IMR-90 (cell line): ENCODE measurements around the gene AIRE. TPM values are rescaled to one million over a fixed set of nuclear protein-coding genes. Genes with fewer than 3 reads are reported as not detected.
"Not testable (repeated sequence)": the region's sequence is repeated elsewhere in the genome, so short reads cannot be mapped to it uniquely, and the experiment has no call there.

ENCODE experiments used
- ATAC-seq: fragments of 200-7000 bp; cut with Tn5 transposase; 2 replicates; pipeline ENCODE4 v1.9.1; 2020; ENCODE audit warnings: low read depth, mild to moderate bottlenecking, moderate library complexity
- BruUV-seq: library from RNA; stranded (reverse); fragments of 400-500 nt; replicated peaks from 2 replicates; lab custom pipeline; 2021; lab: Mats Ljungman, UMichigan
- CTCF ChIA-PET: fragments of 300-600 bp; formaldehyde crosslinking; extraction: SDS; loops from one replicate; lab custom pipeline; 2021; ENCODE audit warnings: antibody characterized with exemption; lab: Yijun Ruan, JAX
- POLR2A ChIA-PET: fragments of 300-600 bp; sonication (Branson Sonifier 250); formaldehyde crosslinking; loops from one replicate; lab custom pipeline; 2022; ENCODE audit warnings: antibody characterized with exemption; ENCODE audit not compliant: unreplicated experiment; lab: Charles Lee
- DNase-seq: peaks from one replicate; pipeline ENCODE4 v3.0.0; 2013
- H2AFZ ChIP-seq: replicated peaks from 2 replicates; pipeline ENCODE3; 2013; ENCODE audit warnings: low read length, mild to moderate bottlenecking; ENCODE audit not compliant: poor library complexity
- H2AK5ac ChIP-seq: 2 replicates; pipeline ENCODE4 v1.6.1; 2013; ENCODE audit warnings: low read depth, low read length, inconsistent platforms
- H2AK9ac ChIP-seq: replicated peaks from 2 replicates; pipeline ENCODE3; 2013; ENCODE audit warnings: mild to moderate bottlenecking, low read depth, low read length, moderate library complexity; ENCODE audit not compliant: poor library complexity
- H2BK120ac ChIP-seq: 2 replicates; pipeline ENCODE4 v1.6.1; 2013; ENCODE audit warnings: low read depth, low read length, inconsistent platforms
- H2BK15ac ChIP-seq: 3 replicates; pipeline ENCODE4 v1.6.1; 2013; ENCODE audit warnings: low read depth, low read length, inconsistent platforms
- H2BK20ac ChIP-seq: 2 replicates; pipeline ENCODE4 v1.6.1; 2013; ENCODE audit warnings: low read depth, mild to moderate bottlenecking, inconsistent platforms, low read length, moderate library complexity
- H2BK5ac ChIP-seq: 2 replicates; pipeline ENCODE4 v1.6.1; 2013; ENCODE audit warnings: mild to moderate bottlenecking, low read depth, low read length, inconsistent platforms; ENCODE audit not compliant: poor library complexity, severe bottlenecking
- H3K14ac ChIP-seq: replicated peaks from 2 replicates; pipeline ENCODE4 v1.6.1; 2013; ENCODE audit warnings: low read depth, low read length, inconsistent platforms
- H3K18ac ChIP-seq: 2 replicates; pipeline ENCODE4 v1.6.1; 2013; ENCODE audit warnings: low read depth, low read length, control low read depth
- H3K23ac ChIP-seq: 2 replicates; pipeline ENCODE4 v1.6.1; 2013; ENCODE audit warnings: low read depth, low read length, inconsistent platforms
- H3K27ac ChIP-seq: 2 replicates; pipeline ENCODE4 v1.5.1; 2013; ENCODE audit warnings: mild to moderate bottlenecking, control low read depth, low read length; ENCODE audit not compliant: insufficient read depth
- H3K27me3 ChIP-seq: 2 replicates; pipeline ENCODE4 v1.6.1; 2013; ENCODE audit warnings: low read length; ENCODE audit not compliant: control insufficient read depth, insufficient read depth
- H3K36me3 ChIP-seq: 2 replicates; pipeline ENCODE4 v1.6.1; 2013; ENCODE audit warnings: low read length, mixed read lengths; ENCODE audit not compliant: control insufficient read depth, insufficient read depth
- H3K4ac ChIP-seq: 2 replicates; pipeline ENCODE4 v1.6.1; 2013; ENCODE audit warnings: low read depth, low read length, inconsistent platforms
- H3K4me1 ChIP-seq: 2 replicates; pipeline ENCODE4 v1.6.1; 2013; ENCODE audit warnings: low read length, mixed read lengths; ENCODE audit not compliant: control insufficient read depth, insufficient read depth
- H3K4me2 ChIP-seq: 2 replicates; pipeline ENCODE4 v1.6.1; 2013; ENCODE audit warnings: low read depth, mild to moderate bottlenecking, control low read depth, low read length, moderate library complexity
- H3K4me3 ChIP-seq: 2 replicates; pipeline ENCODE4 v1.5.1; 2013; ENCODE audit warnings: low read depth, mild to moderate bottlenecking, control low read depth, low read length, moderate library complexity; ENCODE audit not compliant: insufficient read depth
- H3K56ac ChIP-seq: 2 replicates; pipeline ENCODE4 v1.6.1; 2013; ENCODE audit warnings: low read length, inconsistent platforms; ENCODE audit not compliant: insufficient read depth; ENCODE audit errors: extremely low read depth
- H3K79me1 ChIP-seq, 2 experiments: 2 replicates each; pipeline ENCODE4 v1.6.1; 2013; ENCODE audit warnings: low read length in 2 of 2, inconsistent platforms in 1 of 2, low read depth in 1 of 2
- H3K9ac ChIP-seq: 2 replicates; pipeline ENCODE4 v1.6.1; 2013; ENCODE audit warnings: low read depth, low read length, control low read depth
- H3K9me1 ChIP-seq: 2 replicates; pipeline ENCODE4 v1.6.1; 2013; ENCODE audit warnings: low read length, inconsistent platforms; ENCODE audit not compliant: insufficient read depth
- H3K9me3 ChIP-seq: 2 replicates; pipeline ENCODE4 v1.6.1; 2013; ENCODE audit warnings: low read length; ENCODE audit not compliant: control insufficient read depth, insufficient read depth
- H4K20me1 ChIP-seq: 2 replicates; pipeline ENCODE4 v1.6.1; 2013; ENCODE audit warnings: low read length, inconsistent platforms; ENCODE audit not compliant: insufficient read depth
- H4K5ac ChIP-seq: 2 replicates; pipeline ENCODE4 v1.6.1; 2013; ENCODE audit warnings: mild to moderate bottlenecking, low read depth, low read length, control low read depth
- H4K8ac ChIP-seq, 2 experiments: 2 replicates each; pipeline ENCODE4 v1.6.1; 2013; ENCODE audit warnings: low read depth in 2 of 2, low read length in 2 of 2, control low read depth in 1 of 2, inconsistent platforms in 1 of 2
- H4K91ac ChIP-seq: 2 replicates; pipeline ENCODE4 v1.6.1; 2013; ENCODE audit warnings: low read depth, low read length, inconsistent platforms; ENCODE audit not compliant: insufficient read depth
- WGBS, 2 experiments: methylation state at CpG; one replicate each; pipeline versions ENCODE4 v1.1.5 to v1.1.7; 2013; ENCODE audit warnings: missing lambda C conversion rate in 2 of 2; ENCODE audit not compliant: insufficient read length in 1 of 2; ENCODE audit errors: extremely low coverage in 2 of 2; 5-methylcytosine and 5-hydroxymethylcytosine counted together
- dilution Hi-C: fragments of 300-500 bp; cut with HindIII; formaldehyde crosslinking; loops from one replicate; pipeline ENCODE4 v1.14.3; 2018; ENCODE audit warnings: low sequenced_read_pairs; ENCODE audit not compliant: unreplicated experiment
- in situ Hi-C: fragments of 300-500 bp; cut with MboI; formaldehyde crosslinking; loops from 3 replicates; pipeline ENCODE4 v1.14.3; 2019; ENCODE audit warnings: low sequenced_read_pairs, inconsistent platforms, mixed read lengths
- intact Hi-C: fragments of 100-400 bp; cut with micrococcal nuclease; formaldehyde crosslinking; loops from 2 replicates; pipeline ENCODE4 v1.10.0; 2022
- polyA plus RNA-seq, 3 experiments: library from polyadenylated mRNA; depleted of rRNA; stranded (reverse); fragments of >200 nt; gene quantifications; 2 replicates each; pipeline ENCODE4 v1.2.3, GENCODE V29; 2012; ENCODE audit warnings: low replicate concordance in 1 of 3
- total RNA-seq: library from RNA; depleted of rRNA; stranded (reverse); fragments of >200 nt; gene quantifications from 2 replicates; pipeline ENCODE4 v1.2.3, GENCODE V29; 2012

Gene AIRE
- total and polyA plus RNA-seq, 2 of the 4 experiments (the other 2 are of a cell fraction): 0.05 TPM; not detected in 1

DNA sequence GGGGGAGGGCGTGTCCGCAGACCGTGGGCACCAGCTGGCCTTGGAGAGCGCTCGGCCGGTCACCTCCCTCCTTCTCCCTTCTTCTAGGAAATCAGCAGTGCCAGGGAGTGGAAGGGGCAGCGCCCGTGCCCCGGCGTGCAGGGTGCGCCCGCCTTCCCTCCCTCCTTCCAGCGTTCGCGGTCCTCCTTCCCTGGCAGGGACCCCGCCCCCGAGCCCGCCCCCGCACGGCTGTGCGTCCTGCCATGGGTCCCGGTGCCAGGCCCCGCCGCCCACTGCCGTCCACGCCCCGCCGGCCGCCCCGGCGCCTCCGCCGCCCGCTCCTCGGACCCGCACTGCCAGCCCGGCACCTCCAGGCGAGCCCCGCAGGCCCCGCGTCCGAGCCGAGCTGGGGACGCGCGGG, 45.3 kb upstream of the AIRE start:
- H3K9me1 ChIP-seq, dilution Hi-C loops, H3K36me3 ChIP-seq, H3K4me2 ChIP-seq, H2AFZ ChIP-seq, H2BK15ac ChIP-seq, H3K9ac ChIP-seq, H3K56ac ChIP-seq, H3K27me3 ChIP-seq, H3K23ac ChIP-seq, H3K14ac ChIP-seq, H3K4ac ChIP-seq, H4K91ac ChIP-seq, H3K9me3 ChIP-seq, H3K79me1 ChIP-seq, H2BK120ac ChIP-seq, CTCF ChIA-PET, H2BK20ac ChIP-seq, intact Hi-C loops, H4K8ac ChIP-seq, H4K5ac ChIP-seq, H3K4me1 ChIP-seq, H2AK5ac ChIP-seq, BruUV-seq, H2AK9ac ChIP-seq, H4K20me1 ChIP-seq, POLR2A ChIA-PET, H2BK5ac ChIP-seq, H3K27ac ChIP-seq, H3K18ac ChIP-seq, DNase-seq, H3K4me3 ChIP-seq, in situ Hi-C loops: not testable (repeated sequence)
- ATAC-seq: peak; percentile 54
- no CpG with 5 or more reads among the region's 46 CpGs for WGBS, 2 experiments

DNA sequence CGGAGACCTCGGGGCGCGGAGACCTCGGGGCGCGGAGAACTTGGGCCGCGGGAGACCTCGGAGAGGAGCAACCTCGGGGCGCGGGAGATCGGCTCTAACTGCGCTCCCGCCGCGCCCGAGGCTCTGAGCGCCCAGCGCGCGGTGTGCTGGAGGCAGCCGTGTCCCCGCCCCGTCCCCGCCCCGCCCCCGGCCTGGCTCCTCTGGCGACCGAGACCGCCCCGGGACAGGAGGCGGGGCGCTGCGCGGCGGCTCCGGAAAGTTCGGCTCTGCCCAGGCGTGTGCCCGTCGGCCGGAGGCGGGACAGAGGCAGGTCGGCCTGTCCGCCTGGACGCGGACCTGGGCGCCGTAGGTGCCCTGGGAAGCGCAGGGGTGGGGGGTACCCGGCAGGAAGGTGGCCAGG, 44.8 kb upstream of the AIRE start, which contains the start of gene ICOSLG:
Gene ICOSLG, minus strand, starts transcription at position 102 of the 400 bp plus-strand sequence. CDS start 126 bp downstream, outside the sequence.
- H3K4me3 ChIP-seq, H3K9ac ChIP-seq, H3K9me1 ChIP-seq, H3K56ac ChIP-seq, CTCF ChIA-PET, H2BK20ac ChIP-seq, H4K91ac ChIP-seq, dilution Hi-C loops, H3K4me2 ChIP-seq, H4K20me1 ChIP-seq, H3K9me3 ChIP-seq, H3K27ac ChIP-seq, H3K27me3 ChIP-seq, H3K79me1 ChIP-seq, H2AK9ac ChIP-seq, H2AK5ac ChIP-seq, BruUV-seq, H3K23ac ChIP-seq, POLR2A ChIA-PET, H3K4ac ChIP-seq, H4K8ac ChIP-seq, H2BK5ac ChIP-seq, DNase-seq, H3K36me3 ChIP-seq, H2BK15ac ChIP-seq, H2BK120ac ChIP-seq, H2AFZ ChIP-seq, H3K4me1 ChIP-seq, H3K14ac ChIP-seq, H3K18ac ChIP-seq, intact Hi-C loops, in situ Hi-C loops, H4K5ac ChIP-seq: not testable (repeated sequence)
- WGBS, 2 experiments: no CpG with 5 or more reads among the region's 53 CpGs
- peak; percentile 84 for ATAC-seq
